Activated B cell treated with CpG ODN at 0.5 μM for 24 hours (primary cell): ENCODE data around the gene ESR2. TPM values are rescaled to one million over a fixed set of nuclear protein-coding genes. Genes with fewer than 3 reads are reported as not detected.
A peak's percentile ranks its signal among the peaks of the same experiment; 100 is the strongest.

Experiments used
- ATAC-seq: fragments of 200-7000 bp; cut with Tn5 transposase; one replicate; pipeline ENCODE4 v1.10.0; 2021; ENCODE audit warnings: low read depth, mild to moderate bottlenecking, moderate library complexity
- CTCF ChIA-PET: fragments of 350-600 bp; sonication (Branson Sonifier 250); formaldehyde crosslinking; loops from one replicate; lab custom pipeline; 2021; ENCODE audit warnings: antibody characterized with exemption; lab: Charles Lee
- POLR2A ChIA-PET: fragments of 350-600 bp; sonication (Branson Sonifier 250); formaldehyde crosslinking; loops from one replicate; lab custom pipeline; 2021; ENCODE audit warnings: antibody characterized with exemption; lab: Charles Lee
- DNase-seq: peaks from one replicate; pipeline ENCODE4 v3.0.0; 2022
- H3K27ac Mint-ChIP-seq: one replicate; pipeline ENCODE4 v1.8.0; 2020; ENCODE audit warnings: mixed read lengths
- H3K27me3 Mint-ChIP-seq: one replicate; pipeline ENCODE4 v1.8.0; 2021; ENCODE audit warnings: mixed read lengths
- H3K36me3 Mint-ChIP-seq: one replicate; pipeline ENCODE4 v1.8.0; 2021; ENCODE audit warnings: low read depth, mixed read lengths
- H3K4me1 Mint-ChIP-seq: one replicate; pipeline ENCODE4 v1.8.0; 2021; ENCODE audit warnings: mixed read lengths
- H3K4me3 Mint-ChIP-seq: one replicate; pipeline ENCODE4 v1.8.0; 2020; ENCODE audit warnings: mild to moderate bottlenecking, mixed read lengths
- H3K9me3 Mint-ChIP-seq: one replicate; pipeline ENCODE4 v1.8.0; 2020; ENCODE audit warnings: mixed read lengths
- CTCF ChIP-seq: fragments of 200-600 bp; IDR thresholded peaks from one replicate; pipeline ENCODE4 v1.8.0; 2022; ENCODE audit warnings: antibody characterized with exemption, mild to moderate bottlenecking
- intact Hi-C: fragments of 100-400 bp; cut with micrococcal nuclease; formaldehyde crosslinking; loops from one replicate; pipeline ENCODE4 v1.15.1; 2024
- total RNA-seq: library from RNA; stranded (reverse); gene quantifications from 2 replicates; pipeline ENCODE4 v1.2.3, GENCODE V29; 2022

The ESR2 gene
- total RNA-seq, 1 donor from 2014 or later, result 23.2 TPM

GRCh38 chr14:64060648-64061096, 233.5 kb downstream of the ESR2 start:
- POLR2A ChIA-PET, result interaction anchor here (0.6 kb wide), 1 partner anchor 230 kb away, joined by 3 read pairs; no protein-coding TSS in a partner anchor
- no peak overlapping the region for H3K4me3 Mint-ChIP-seq
- DNase-seq (no peak), ATAC-seq (peak; percentile 49)
- peaks cover 16% of the 10 kb centered on the region for H3K36me3 Mint-ChIP-seq
- intact Hi-C loops, result loop anchor here (1.0 kb wide), 1 partner anchor 234 kb away; the partner anchor contains the start of gene ESR2
- H3K9me3 Mint-ChIP-seq, result no peaks in the 10 kb centered on the region
- H3K4me1 Mint-ChIP-seq, result no peaks in the 10 kb centered on the region
- CTCF ChIA-PET, result interaction anchor here (1.4 to 1.8 kb wide), 2 partner anchors 234 to 243 kb away, joined by 5 to 14 read pairs; partner anchors contain the start of gene ESR2
- TF ChIP-seq CTCF, result no peak
- H3K27ac Mint-ChIP-seq, result no peak overlapping the region
- no peaks in the 10 kb centered on the region for H3K27me3 Mint-ChIP-seq

- no peak for TF ChIP-seq CTCF
- DNase-seq (no peak), ATAC-seq (no peak)
- no peaks in the 10 kb centered on the region for H3K9me3 Mint-ChIP-seq
- no peak overlapping the region for H3K4me3 Mint-ChIP-seq
- peaks cover 13% of the 10 kb centered on the region for H3K36me3 Mint-ChIP-seq
- intact Hi-C loops, result loop anchor here (1.0 kb wide), 1 partner anchor 234 kb away; the partner anchor contains the start of gene ESR2
- ChIA-PET POLR2A (no interaction called here), CTCF (interaction anchor here (0.8 to 1.8 kb wide), 3 partner anchors 13 to 243 kb away, joined by 3 to 14 read pairs (median 5); partner anchors contain the start of gene ESR2)
- H3K27ac Mint-ChIP-seq, result no peak overlapping the region
- H3K4me1 Mint-ChIP-seq, result no peaks in the 10 kb centered on the region
- no peaks in the 10 kb centered on the region for H3K27me3 Mint-ChIP-seq
Measured at GRCh38 chr14:64060199-64060545, 234.0 kb downstream of the ESR2 start.

GRCh38 chr14:64059454-64060198, 234.5 kb downstream of the ESR2 start:
- DNase-seq (no peak), ATAC-seq (no peak)
- CTCF ChIA-PET, result interaction anchor here (0.8 to 1.8 kb wide), 3 partner anchors 14 to 244 kb away, joined by 3 to 14 read pairs (median 5); partner anchors contain the start of gene ESR2

GRCh38 chr14:64053694-64054669, 240.2 kb downstream of the ESR2 start:
- Mint-ChIP-seq H3K36me3 (peaks cover 22% of the 10 kb centered on the region), H3K4me3 (no peak overlapping the region), H3K4me1 (no peaks in the 10 kb centered on the region), H3K27me3 (no peaks in the 10 kb centered on the region), H3K9me3 (no peaks in the 10 kb centered on the region), H3K27ac (no peak overlapping the region)
- ChIA-PET CTCF (no interaction called here), POLR2A (no interaction called here)
- intact Hi-C loops, result no loop called here
- ATAC-seq, result no peak
- DNase-seq, result no peak
- no peak for TF ChIP-seq CTCF

More at GRCh38 chr14:64059454-64060198, 234.5 kb downstream of the ESR2 start:
- intact Hi-C loops, result loop anchor here (1.0 kb wide), 1 partner anchor 235 kb away; the partner anchor contains the start of gene ESR2
- Mint-ChIP-seq H3K9me3 (no peaks in the 10 kb centered on the region), H3K27me3 (no peaks in the 10 kb centered on the region), H3K4me1 (no peaks in the 10 kb centered on the region), H3K36me3 (peaks cover 11% of the 10 kb centered on the region), H3K27ac (no peak overlapping the region), H3K4me3 (no peak overlapping the region)
- no peak for TF ChIP-seq CTCF
- POLR2A ChIA-PET, result no interaction called here
